Gastroesophageal sphincter (tissue), 4 donors: Measurements from ENCODE around the gene ERG. TPM values are rescaled to one million over a fixed set of nuclear protein-coding genes. Genes with fewer than 3 reads are reported as not detected.

ENCODE experiments used
- ATAC-seq: fragments of 150-250 bp; one replicate; pipeline ENCODE4 v1.9.1; 2016; ENCODE audit warnings: mild to moderate bottlenecking, moderate library complexity
- H3K27ac ChIP-seq, 4 donors: fragments of 200-600 bp; sonication (generic) in 3 of 4; 1 replicate in 3 of 4; 2 replicates in 1 of 4; pipeline ENCODE4 v1.5.1; 2016 to 2019
- H3K27me3 ChIP-seq: fragments of 200-600 bp; sonication (generic); one replicate; pipeline ENCODE4 v1.5.1; 2019
- H3K36me3 ChIP-seq, 2 donors: fragments of 200-600 bp; sonication (generic); one replicate each; pipeline ENCODE4 v1.5.1; 2019; ENCODE audit warnings: control low read depth in 1 of 2
- H3K4me1 ChIP-seq, 3 donors: fragments of 200-600 bp; sonication (generic); 1 replicate in 2 of 3; 2 replicates in 1 of 3; pipeline ENCODE4 v1.5.1; 2016 to 2019; ENCODE audit warnings: control low read depth in 2 of 3
- H3K4me3 ChIP-seq, 2 donors: fragments of 200-600 bp; sonication (generic); one replicate each; pipeline ENCODE4 v1.5.1; 2019; ENCODE audit warnings: mild to moderate bottlenecking in 1 of 2, moderate library complexity in 1 of 2
- H3K9me3 ChIP-seq, 3 donors: fragments of 200-600 bp; sonication (generic); one replicate each; pipeline ENCODE4 v1.5.1; 2017 to 2019; ENCODE audit warnings: control low read depth in 2 of 3
- CTCF ChIP-seq, 4 experiments: fragments of 200-600 bp in 2 of 4; fragments of 450-650 bp in 2 of 4; sonication (generic) in 1 of 4; IDR thresholded peaks; one replicate each; pipeline ENCODE4 v1.5.1; 2017 to 2019; ENCODE audit warnings: antibody characterized with exemption in 4 of 4, mild to moderate bottlenecking in 2 of 4, moderate library complexity in 2 of 4
- EP300 ChIP-seq: sonication (generic); formaldehyde crosslinking; IDR thresholded peaks from one replicate; pipeline ENCODE4 v1.6.1; 2017; ENCODE audit warnings: antibody characterized with exemption, mild to moderate bottlenecking
- POLR2A ChIP-seq, 2 donors: fragments of 450-650 bp; IDR thresholded peaks; one replicate each; pipeline ENCODE4 v1.6.1; 2017; ENCODE audit warnings: antibody characterized with exemption in 2 of 2, mild to moderate bottlenecking in 2 of 2, moderate library complexity in 1 of 2
- POLR2AphosphoS5 ChIP-seq: sonication (generic); formaldehyde crosslinking; IDR thresholded peaks from one replicate; pipeline ENCODE4 v1.6.1; 2017; ENCODE audit warnings: antibody characterized with exemption
- WGBS, 2 donors: methylation state at CpG; one replicate each; pipeline ENCODE4 v1.1.5; 2018; ENCODE audit warnings: low coverage in 1 of 2; 5-methylcytosine and 5-hydroxymethylcytosine counted together
- total RNA-seq, 4 donors: library from RNA; depleted of rRNA; stranded (reverse); fragments of >200 nt; gene quantifications; one replicate each; pipeline ENCODE4 v1.1.0, GENCODE V29; 2016

ERG gene
- total RNA-seq, 4 donors from 2014 or later: 3.3 to 12.4 (median 10.9) TPM

- ATAC-seq: no peak
- Histone ChIP-seq H3K36me3 (no peaks in the 10 kb centered on the region), H3K27me3 (no peaks in the 10 kb centered on the region), H3K4me1 (no peaks in the 10 kb centered on the region), H3K27ac (no peak overlapping the region), H3K9me3 (peaks cover 0 to 12% (median 0%) of the 10 kb centered on the region in 3 donors), H3K4me3 (no peak overlapping the region)
- WGBS, 2 donors: 26 to 61% methylated on average over 3 of the region's 3 CpGs
- TF ChIP-seq CTCF (IDR thresholded peaks at IDR 0.05): no peak
- no peak for TF ChIP-seq POLR2A (IDR thresholded peaks at IDR 0.05)
- TF ChIP-seq EP300: no peak
- no peak for TF ChIP-seq POLR2AphosphoS5
Measured at GRCh38 chr21:38409907-38410306, 88.4 kb downstream of the ERG start.

GRCh38 chr21:38404177-38404576 is 94.1 kb downstream of the ERG start:
- Histone ChIP-seq H3K36me3 (no peaks in the 10 kb centered on the region), H3K4me1 (no peaks in the 10 kb centered on the region), H3K9me3 (no peaks in the 10 kb centered on the region), H3K27ac (no peak overlapping the region), H3K27me3 (peaks cover 8% of the 10 kb centered on the region), H3K4me3 (no peak overlapping the region)
- no peak for TF ChIP-seq CTCF (IDR thresholded peaks at IDR 0.05)
- no peak for TF ChIP-seq POLR2AphosphoS5
- TF ChIP-seq POLR2A (IDR thresholded peaks at IDR 0.05): no peak
- TF ChIP-seq EP300: no peak
- WGBS, 2 donors: 68 to 75% methylated on average over 2 to 8 of the region's 9 CpGs
- ATAC-seq: no peak

GRCh38 chr21:38402795-38403194 is 95.5 kb downstream of the ERG start:
- Histone ChIP-seq H3K27ac (no peak overlapping the region), H3K4me1 (no peaks in the 10 kb centered on the region), H3K36me3 (no peaks in the 10 kb centered on the region), H3K27me3 (peaks cover 8% of the 10 kb centered on the region), H3K4me3 (no peak overlapping the region), H3K9me3 (no peaks in the 10 kb centered on the region)
- TF ChIP-seq CTCF (IDR thresholded peaks at IDR 0.05): no peak
- no peak for TF ChIP-seq EP300
- TF ChIP-seq POLR2AphosphoS5: no peak
- no peak for TF ChIP-seq POLR2A (IDR thresholded peaks at IDR 0.05)
- ATAC-seq: no peak
- 38 to 49% methylated on average over 5 to 6 of the region's 6 CpGs for WGBS, 2 donors

GRCh38 chr21:38402291-38402690 is 96.0 kb downstream of the ERG start:
- H3K4me3 ChIP-seq: no peak overlapping the region
- no peaks in the 10 kb centered on the region for H3K9me3 ChIP-seq
- no peak overlapping the region for H3K27ac ChIP-seq
- no peaks in the 10 kb centered on the region for H3K4me1 ChIP-seq
- H3K27me3 ChIP-seq: peaks cover 8% of the 10 kb centered on the region
- no peak for ATAC-seq
- WGBS, 2 donors: 43 to 92% methylated on average over 1 to 8 of the region's 11 CpGs
- H3K36me3 ChIP-seq: no peaks in the 10 kb centered on the region
- TF ChIP-seq EP300: no peak
- TF ChIP-seq POLR2AphosphoS5: no peak
- TF ChIP-seq CTCF (IDR thresholded peaks at IDR 0.05): no peak
- no peak for TF ChIP-seq POLR2A (IDR thresholded peaks at IDR 0.05)

- H3K27ac ChIP-seq: no peak overlapping the region
- H3K36me3 ChIP-seq: no peaks in the 10 kb centered on the region
- no peak for ATAC-seq
- H3K4me3 ChIP-seq: no peak overlapping the region
- no peaks in the 10 kb centered on the region for H3K4me1 ChIP-seq
- no peak for TF ChIP-seq POLR2A (IDR thresholded peaks at IDR 0.05)
- TF ChIP-seq EP300: no peak
- no peak for TF ChIP-seq POLR2AphosphoS5
- TF ChIP-seq CTCF (IDR thresholded peaks at IDR 0.05): no peak
- 59 to 71% methylated on average over 11 to 12 of the region's 12 CpGs for WGBS, 2 donors
- peaks cover 8% of the 10 kb centered on the region for H3K27me3 ChIP-seq
- H3K9me3 ChIP-seq: no peaks in the 10 kb centered on the region
Measured at GRCh38 chr21:38401191-38401926, 96.9 kb downstream of the ERG start.
